22Rv1 (cell line): ENCODE results near the gene CDYL.

Source experiments
- CTCF ChIP-seq: fragments of 450-650 bp; IDR thresholded peaks from 2 replicates; pipeline ENCODE4 v1.5.1; 2017; ENCODE audit warnings: mild to moderate bottlenecking
- ZFX ChIP-seq: fragments of 450-650 bp; IDR thresholded peaks from 2 replicates; pipeline ENCODE4 v1.6.1; 2017; ENCODE audit warnings: antibody characterized with exemption, borderline replicate concordance

- TF ChIP-seq CTCF, result no peak
- TF ChIP-seq ZFX, result no peak
Measured at GRCh38 chr6:4812068-4812467, 35.9 kb downstream of the CDYL start.
